Measurements from ENCODE around the gene MCM3AP.
"Not testable (repeated sequence)": the region's sequence is repeated elsewhere in the genome, so short reads cannot be mapped to it uniquely, and the experiment has no call there.

DNA sequence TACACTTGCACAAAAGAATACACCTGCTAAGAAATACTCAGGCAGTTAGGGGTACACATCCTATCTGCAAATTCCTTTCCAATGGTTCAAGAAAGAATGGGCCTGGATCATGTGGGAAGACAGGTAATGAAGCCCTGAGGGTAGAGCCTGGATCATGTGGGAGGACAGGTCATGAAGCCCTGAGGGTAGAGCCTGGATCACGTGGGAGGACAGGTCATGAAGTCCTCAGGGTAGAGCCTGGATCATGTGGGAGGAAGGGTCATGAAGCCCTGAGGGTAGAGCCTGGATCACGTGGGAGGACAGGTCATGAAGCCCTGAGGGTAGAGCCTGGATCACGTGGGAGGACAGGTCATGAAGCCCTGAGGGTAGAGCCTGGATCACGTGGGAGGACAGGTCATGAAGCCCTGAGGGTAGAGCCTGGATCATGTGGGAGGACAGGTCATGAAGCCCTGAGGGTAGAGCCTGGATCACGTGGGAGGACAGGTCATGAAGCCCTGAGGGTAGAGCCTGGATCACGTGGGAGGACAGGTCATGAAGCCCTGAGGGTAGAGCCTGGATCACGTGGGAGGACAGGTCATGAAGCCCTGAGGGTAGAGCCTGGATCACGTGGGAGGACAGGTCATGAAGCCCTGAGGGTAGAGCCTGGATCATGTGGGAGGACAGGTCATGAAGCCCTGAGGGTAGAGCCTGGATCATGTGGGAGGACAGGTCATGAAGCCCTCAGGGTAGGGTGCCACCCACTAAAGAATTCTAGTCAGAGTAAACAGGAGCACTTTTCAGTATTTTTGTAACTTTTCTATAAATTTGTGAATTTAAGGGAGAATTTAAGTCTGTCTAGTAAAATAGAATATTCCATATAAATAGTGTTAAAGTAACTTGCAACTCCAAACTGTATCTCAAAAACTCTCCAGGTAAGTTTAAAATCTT is 84.3 kb downstream of the MCM3AP start:
- TF ChIP-seq CTCF, POLR2A (IDR thresholded peaks at IDR 0.05): not testable (repeated sequence)

Data from body of pancreas (tissue), 4 donors.